Breast epithelium (tissue), 4 donors: Measurements from ENCODE around the gene CDC14A. TPM values are rescaled to one million over a fixed set of nuclear protein-coding genes. Genes with fewer than 3 reads are reported as not detected.

ENCODE experiments used
- DNase-seq, 2 donors: peaks; one replicate each; pipeline ENCODE4 v3.0.0-alpha.2; 2019; ENCODE audit warnings: low spot score in 2 of 2
- H3K27ac ChIP-seq, 2 donors: fragments of 200-600 bp; sonication (generic) in 1 of 2; one replicate each; pipeline ENCODE4 v1.5.1; 2016 to 2019; ENCODE audit warnings: mild to moderate bottlenecking in 1 of 2
- H3K27me3 ChIP-seq, 2 donors: fragments of 200-600 bp; sonication (generic) in 1 of 2; one replicate each; pipeline versions ENCODE4 v1.5.1 to v1.6.0; 2017 to 2019; ENCODE audit warnings: control low read depth in 1 of 2, mild to moderate bottlenecking in 1 of 2
- H3K36me3 ChIP-seq: fragments of 200-600 bp; one replicate; pipeline ENCODE4 v1.5.1; 2019
- H3K4me1 ChIP-seq, 2 donors: fragments of 200-600 bp; sonication (generic); one replicate each; pipeline ENCODE4 v1.5.1; 2016 to 2019; ENCODE audit warnings: control low read depth in 1 of 2
- H3K4me3 ChIP-seq, 3 donors: fragments of 200-600 bp; sonication (generic); 1 replicate in 2 of 3; 2 replicates in 1 of 3; pipeline ENCODE4 v1.5.1; 2016 to 2019; ENCODE audit warnings: mild to moderate bottlenecking in 3 of 3, moderate library complexity in 2 of 3
- H3K9me3 ChIP-seq, 2 donors: fragments of 200-600 bp; sonication (generic) in 1 of 2; one replicate each; pipeline ENCODE4 v1.5.1; 2016 to 2019; ENCODE audit warnings: control low read depth in 1 of 2
- POLR2A ChIP-seq: fragments of 450-650 bp; IDR thresholded peaks from one replicate; pipeline ENCODE4 v1.6.1; 2016; ENCODE audit warnings: antibody characterized with exemption, mild to moderate bottlenecking, moderate library complexity
- POLR2AphosphoS5 ChIP-seq, 3 donors: sonication (generic); formaldehyde crosslinking; IDR thresholded peaks; one replicate each; pipeline ENCODE4 v1.6.1; 2017; ENCODE audit warnings: antibody characterized with exemption in 3 of 3
- intact Hi-C: fragments of 100-400 bp; cut with DNase I; formaldehyde crosslinking; loops from one replicate; pipeline ENCODE4 v1.15.1; 2023; ENCODE audit warnings: low total_unique reads
- total RNA-seq, 3 donors: library from RNA; depleted of rRNA; stranded (reverse); fragments of >200 nt; gene quantifications; one replicate each; pipeline ENCODE4 v1.1.0, GENCODE V29; 2016
- TF ChIP-seq, protein P1 (sequence below), 3 donors: fragments of 450-650 bp; IDR thresholded peaks; one replicate each; pipeline ENCODE4 v1.5.1; 2016 to 2017; ENCODE audit warnings: antibody characterized with exemption in 3 of 3, mild to moderate bottlenecking in 3 of 3, moderate library complexity in 3 of 3

The CDC14A gene
- total RNA-seq, 3 donors from 2014 or later: 16.5 to 49.3 (median 33.1) TPM

DNA sequence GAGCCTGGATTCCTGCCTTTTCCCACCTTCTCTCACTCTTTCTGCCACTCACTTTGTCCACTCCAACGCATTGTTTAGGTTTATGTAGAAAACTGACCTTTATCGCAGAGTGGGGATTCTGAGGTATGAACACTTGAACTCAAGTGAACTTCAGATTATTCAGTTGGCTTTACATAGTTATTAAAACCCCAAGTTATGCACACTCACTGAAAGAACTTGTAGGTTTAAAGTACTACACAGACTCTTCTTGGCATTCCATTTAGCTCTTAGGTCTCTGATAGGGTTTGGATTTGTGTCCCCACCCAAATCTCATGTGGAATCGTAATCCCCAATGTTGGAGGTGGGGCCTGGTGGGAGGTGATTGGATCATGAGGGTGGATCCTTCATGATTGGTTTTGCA is 46.4 kb upstream of the CDC14A start:
- TF ChIP-seq POLR2A: no peak
- TF ChIP-seq POLR2AphosphoS5 (IDR thresholded peaks at IDR 0.05): no peak
- TF ChIP-seq, protein P1, sequence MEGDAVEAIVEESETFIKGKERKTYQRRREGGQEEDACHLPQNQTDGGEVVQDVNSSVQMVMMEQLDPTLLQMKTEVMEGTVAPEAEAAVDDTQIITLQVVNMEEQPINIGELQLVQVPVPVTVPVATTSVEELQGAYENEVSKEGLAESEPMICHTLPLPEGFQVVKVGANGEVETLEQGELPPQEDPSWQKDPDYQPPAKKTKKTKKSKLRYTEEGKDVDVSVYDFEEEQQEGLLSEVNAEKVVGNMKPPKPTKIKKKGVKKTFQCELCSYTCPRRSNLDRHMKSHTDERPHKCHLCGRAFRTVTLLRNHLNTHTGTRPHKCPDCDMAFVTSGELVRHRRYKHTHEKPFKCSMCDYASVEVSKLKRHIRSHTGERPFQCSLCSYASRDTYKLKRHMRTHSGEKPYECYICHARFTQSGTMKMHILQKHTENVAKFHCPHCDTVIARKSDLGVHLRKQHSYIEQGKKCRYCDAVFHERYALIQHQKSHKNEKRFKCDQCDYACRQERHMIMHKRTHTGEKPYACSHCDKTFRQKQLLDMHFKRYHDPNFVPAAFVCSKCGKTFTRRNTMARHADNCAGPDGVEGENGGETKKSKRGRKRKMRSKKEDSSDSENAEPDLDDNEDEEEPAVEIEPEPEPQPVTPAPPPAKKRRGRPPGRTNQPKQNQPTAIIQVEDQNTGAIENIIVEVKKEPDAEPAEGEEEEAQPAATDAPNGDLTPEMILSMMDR (IDR thresholded peaks at IDR 0.05): no peak
- Histone ChIP-seq H3K4me1 (no peaks in the 10 kb centered on the region), H3K27me3 (no peaks in the 10 kb centered on the region), H3K4me3 (no peak overlapping the region), H3K36me3 (no peaks in the 10 kb centered on the region), H3K27ac (no peak overlapping the region), H3K9me3 (no peaks in the 10 kb centered on the region)
- intact Hi-C loops: no loop called here
- no peak for DNase-seq

DNA sequence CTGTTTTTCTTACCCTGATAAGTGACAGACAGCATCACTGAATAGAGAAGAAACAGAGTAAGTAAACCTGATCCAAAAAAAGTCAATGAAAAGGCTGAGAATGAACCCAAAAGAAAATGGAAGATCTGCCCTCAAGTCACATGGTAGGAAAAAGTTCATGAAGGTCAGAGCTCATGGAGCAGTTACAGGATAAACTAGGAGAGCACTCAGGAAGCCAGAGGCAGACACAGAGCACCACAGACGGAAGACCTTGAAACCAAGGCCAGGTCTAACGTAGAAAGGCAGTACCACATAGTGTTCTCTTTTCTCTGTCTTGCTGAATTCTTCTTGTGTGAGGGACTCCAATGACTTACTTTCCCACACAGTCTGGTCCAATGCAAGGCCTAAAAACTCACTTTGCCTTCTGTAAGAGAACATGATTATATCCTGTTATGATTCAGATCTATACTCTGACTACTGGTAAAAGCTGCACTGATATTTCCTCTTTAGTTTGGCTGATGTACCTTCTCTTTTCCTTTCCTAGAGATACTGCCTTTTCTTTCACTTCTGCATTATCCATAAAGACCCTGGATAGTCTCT is 45.5 kb upstream of the CDC14A start:
- no peak for TF ChIP-seq POLR2A
- TF ChIP-seq POLR2AphosphoS5 (IDR thresholded peaks at IDR 0.05): no peak
- TF ChIP-seq, protein P1 (IDR thresholded peaks at IDR 0.05): no peak
- no peak for DNase-seq
- Histone ChIP-seq H3K4me3 (no peak overlapping the region), H3K36me3 (no peaks in the 10 kb centered on the region), H3K9me3 (no peaks in the 10 kb centered on the region), H3K27ac (no peak overlapping the region), H3K27me3 (no peaks in the 10 kb centered on the region), H3K4me1 (no peaks in the 10 kb centered on the region)
- intact Hi-C loops: no loop called here

DNA sequence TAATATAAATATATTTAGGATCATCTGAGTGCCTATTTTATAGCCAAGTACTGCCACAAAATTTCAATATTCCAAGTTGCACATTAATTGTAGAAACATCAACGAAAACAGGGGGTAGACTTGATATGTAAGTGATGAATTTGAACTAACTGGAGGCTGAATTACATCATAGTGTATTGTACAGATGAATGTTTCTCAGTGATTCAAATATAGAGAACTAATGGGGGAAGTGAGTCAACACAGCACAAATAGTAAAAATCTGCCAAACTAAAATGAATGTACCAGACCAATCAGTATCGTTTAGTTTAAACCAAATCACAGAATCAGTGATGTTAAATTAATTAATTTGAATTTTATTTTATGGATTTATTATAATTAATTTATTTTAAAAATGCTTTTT is 43.5 kb upstream of the CDC14A start:
- Histone ChIP-seq H3K27ac (no peak overlapping the region), H3K4me3 (no peak overlapping the region), H3K9me3 (no peaks in the 10 kb centered on the region), H3K27me3 (no peaks in the 10 kb centered on the region), H3K36me3 (no peaks in the 10 kb centered on the region), H3K4me1 (no peaks in the 10 kb centered on the region)
- TF ChIP-seq POLR2A (no peak), POLR2AphosphoS5 (IDR thresholded peaks at IDR 0.05) (no peak)
- TF ChIP-seq, protein P1 (IDR thresholded peaks at IDR 0.05): no peak
- DNase-seq: no peak
- intact Hi-C loops: no loop called here

DNA sequence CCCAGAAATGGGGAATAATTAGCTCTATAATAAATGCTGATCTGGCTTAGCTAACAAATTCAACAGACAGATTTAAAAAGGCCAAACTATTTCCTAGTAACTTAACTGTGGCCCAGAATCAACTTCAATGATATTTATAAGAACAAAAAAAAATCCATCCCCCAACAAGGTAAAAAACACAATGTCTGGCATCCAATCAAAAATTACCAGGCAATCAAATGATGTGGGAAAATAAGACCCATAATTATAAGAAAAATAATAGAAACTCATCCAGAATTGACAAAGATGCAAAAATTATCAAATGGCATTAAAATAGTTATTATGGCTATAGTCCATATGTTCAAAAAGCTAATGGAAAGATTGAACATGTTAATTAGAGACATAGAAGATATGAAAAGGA is 42.4 kb upstream of the CDC14A start:
- Histone ChIP-seq H3K9me3 (no peaks in the 10 kb centered on the region), H3K27ac (no peak overlapping the region), H3K36me3 (no peaks in the 10 kb centered on the region), H3K4me3 (no peak overlapping the region), H3K4me1 (no peaks in the 10 kb centered on the region), H3K27me3 (no peaks in the 10 kb centered on the region)
- intact Hi-C loops: no loop called here
- TF ChIP-seq POLR2A: no peak
- TF ChIP-seq, protein P1 (IDR thresholded peaks at IDR 0.05): no peak
- no peak for TF ChIP-seq POLR2AphosphoS5 (IDR thresholded peaks at IDR 0.05)
- DNase-seq: no peak

DNA sequence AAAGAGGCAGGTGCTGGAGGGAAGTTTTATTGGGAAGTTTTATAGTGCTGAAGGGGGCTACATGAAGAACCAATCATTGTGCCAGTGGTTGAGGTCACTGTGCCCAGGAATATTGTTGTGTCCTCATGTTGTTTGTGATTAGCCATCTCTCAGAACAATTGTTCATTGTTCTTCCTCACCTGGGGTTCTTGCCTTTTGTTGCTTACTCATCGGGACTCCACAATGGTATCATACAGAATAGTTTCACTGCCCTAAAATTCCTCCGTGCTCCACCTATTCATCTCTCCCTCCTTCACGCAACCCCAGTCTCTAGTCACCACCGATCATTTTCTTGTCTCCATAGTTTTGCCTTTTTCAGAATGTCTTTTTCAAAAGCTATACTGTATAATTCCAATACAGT is 38.9 kb upstream of the CDC14A start:
- Histone ChIP-seq H3K9me3 (peaks cover 7 to 10% of the 10 kb centered on the region in 2 donors), H3K27me3 (no peaks in the 10 kb centered on the region), H3K4me1 (no peaks in the 10 kb centered on the region), H3K4me3 (no peak overlapping the region), H3K27ac (no peak overlapping the region), H3K36me3 (no peaks in the 10 kb centered on the region)
- intact Hi-C loops: no loop called here
- DNase-seq: no peak
- TF ChIP-seq, protein P1 (IDR thresholded peaks at IDR 0.05): no peak
- TF ChIP-seq POLR2A: no peak
- no peak for TF ChIP-seq POLR2AphosphoS5 (IDR thresholded peaks at IDR 0.05)
